RWPE1 (cell line): ENCODE results near the gene SMIM35.

Experiments used
- CTCF ChIA-PET: fragments of 350-600 bp; sonication (Branson Sonifier 250); formaldehyde crosslinking; extraction: SDS; loops from one replicate; lab custom pipeline; 2021; lab: Yijun Ruan, JAX
- POLR2A ChIA-PET: fragments of 400-600 bp; formaldehyde crosslinking; extraction: SDS; loops from one replicate; lab custom pipeline; 2020; ENCODE audit warnings: antibody characterized with exemption; ENCODE audit not compliant: low non-redundant PET; lab: Yijun Ruan, JAX
- DNase-seq: peaks from one replicate; pipeline ENCODE4 v3.0.0; 2012; ENCODE audit warnings: low spot score
- H3K27ac ChIP-seq: fragments of 450-650 bp; 2 replicates; pipeline ENCODE4 v1.5.1; 2017
- CTCF ChIP-seq: fragments of 450-650 bp; conservative IDR thresholded peaks from 2 replicates; pipeline ENCODE4 v1.5.1; 2017; ENCODE audit warnings: low read depth, mild to moderate bottlenecking

SMIM35 gene

GRCh38 chr11:118129471-118130172 lies 42.9 kb upstream of the SMIM35 start:
- ChIA-PET CTCF (no interaction called here), POLR2A (no interaction called here)
- no peak for TF ChIP-seq CTCF
- H3K27ac ChIP-seq = no peak overlapping the region
- no peak for DNase-seq

- DNase-seq = no peak
- ChIA-PET POLR2A (no interaction called here), CTCF (no interaction called here)
- no peak overlapping the region for H3K27ac ChIP-seq
- TF ChIP-seq CTCF = no peak
Measured at GRCh38 chr11:118128721-118129470, 42.1 kb upstream of the SMIM35 start.

GRCh38 chr11:118128310-118128709 lies 41.5 kb upstream of the SMIM35 start:
- POLR2A ChIA-PET = no interaction called here
- TF ChIP-seq CTCF = no peak
- CTCF ChIA-PET = no interaction called here
- no peak overlapping the region for H3K27ac ChIP-seq
- DNase-seq = no peak

- ChIA-PET POLR2A (interaction anchor here (0.7 kb wide), 1 partner anchor 855 kb away, joined by 3 read pairs; no protein-coding TSS in a partner anchor), CTCF (interaction anchor here (0.6 kb wide), 1 partner anchor 54 kb away, joined by 3 read pairs; no protein-coding TSS in a partner anchor)
- no peak for TF ChIP-seq CTCF
- no peak overlapping the region for H3K27ac ChIP-seq
- peak; percentile 34 for DNase-seq
Measured at GRCh38 chr11:118126082-118126838, 39.5 kb upstream of the SMIM35 start.

GRCh38 chr11:118124929-118125535 lies 38.3 kb upstream of the SMIM35 start:
- no peak overlapping the region for H3K27ac ChIP-seq
- ChIA-PET CTCF (interaction anchor here (0.7 kb wide), 2 partner anchors 197 to 1009 kb away, joined by 3 to 8 read pairs; no protein-coding TSS in a partner anchor), POLR2A (no interaction called here)
- no peak for TF ChIP-seq CTCF
- DNase-seq = no peak

- TF ChIP-seq CTCF = no peak
- DNase-seq = no peak
- CTCF ChIA-PET = no interaction called here
- POLR2A ChIA-PET = no interaction called here
- H3K27ac ChIP-seq = no peak overlapping the region
Measured at GRCh38 chr11:118120793-118121192, 34.0 kb upstream of the SMIM35 start.
